ENCODE data around the gene BRD3OS.

The BRD3OS gene

DNA sequence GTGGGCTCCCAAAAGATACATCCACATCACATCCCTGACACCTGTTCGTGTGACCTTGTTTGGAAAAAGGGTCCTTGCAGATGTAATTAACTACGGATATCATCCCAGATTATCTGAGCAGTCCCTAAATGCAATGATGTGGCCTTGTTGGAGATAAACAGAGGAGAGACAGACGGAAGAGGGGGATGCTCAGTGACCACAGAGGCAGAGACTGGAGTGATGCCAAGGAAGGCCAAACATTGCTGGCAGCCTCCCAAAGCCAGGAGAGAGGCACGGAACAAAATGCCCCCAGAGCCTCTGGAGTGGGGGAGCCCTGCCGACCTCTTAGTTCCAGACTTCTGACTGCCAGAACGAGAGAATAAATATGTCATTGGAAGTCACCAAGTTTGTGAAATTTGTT, 18.1 kb upstream of the BRD3OS start:
- DNase-seq: no peak

DNA sequence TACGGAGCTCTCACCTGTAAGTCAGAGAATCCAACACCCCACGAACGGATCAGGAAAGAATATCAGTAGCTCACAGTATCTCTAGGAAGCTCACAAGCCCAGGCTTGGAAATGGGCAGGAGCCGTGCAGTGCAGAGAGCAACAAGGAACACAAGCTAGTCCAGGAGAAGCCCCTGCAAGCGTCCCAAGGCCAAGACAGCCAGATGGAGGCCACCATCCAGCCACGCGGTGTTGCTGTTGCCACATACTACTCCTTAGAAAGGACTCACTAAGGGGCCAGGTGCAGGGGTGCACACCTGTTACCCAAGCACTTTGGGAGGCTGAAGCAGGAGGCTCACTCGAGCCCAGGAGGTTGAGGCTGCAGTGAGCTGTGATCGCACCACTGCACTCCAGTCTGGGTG, 17.7 kb upstream of the BRD3OS start:
- no peak for DNase-seq

DNA sequence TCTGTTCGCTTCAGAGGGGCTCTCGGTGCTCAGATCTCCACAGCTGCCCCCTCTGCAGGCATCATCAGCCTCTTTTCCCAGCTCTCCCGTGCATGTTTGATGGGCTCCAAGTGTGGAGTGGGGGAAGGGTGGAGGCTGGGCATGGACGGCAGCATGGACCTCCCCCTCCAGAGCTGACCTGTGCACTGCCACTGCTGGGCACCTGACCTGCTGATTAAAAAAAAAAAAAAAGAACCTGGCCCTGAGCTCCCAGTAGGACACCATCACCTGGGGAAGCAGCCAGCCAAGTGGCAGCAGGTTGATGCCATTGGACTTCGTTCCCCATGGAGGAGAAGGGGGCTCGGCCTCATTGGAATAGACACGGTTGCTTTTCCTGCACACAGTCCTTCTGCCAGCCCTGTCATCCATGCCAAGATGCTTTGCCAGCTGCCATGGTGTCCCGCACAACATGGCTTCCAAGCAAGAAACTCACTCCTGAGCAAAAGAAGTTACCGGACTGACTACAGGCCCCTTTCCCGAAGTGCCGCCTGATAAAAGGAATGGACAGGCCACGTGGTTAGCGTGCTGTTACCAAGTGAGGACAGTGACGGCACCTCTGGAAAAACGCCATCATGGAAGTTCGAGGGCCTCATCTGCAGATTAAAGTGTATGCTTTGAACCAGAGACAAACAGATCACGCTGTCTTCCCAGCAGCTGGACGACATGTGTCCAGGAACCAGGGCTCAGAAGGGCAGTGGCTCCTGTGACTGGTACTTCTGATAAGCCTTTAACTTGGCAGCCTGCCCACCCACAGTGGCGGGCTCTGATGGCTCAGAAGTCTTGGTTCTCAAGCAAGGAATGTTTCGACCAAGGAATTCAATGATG, 14.7 kb upstream of the BRD3OS start:
- no peak for DNase-seq

DNA sequence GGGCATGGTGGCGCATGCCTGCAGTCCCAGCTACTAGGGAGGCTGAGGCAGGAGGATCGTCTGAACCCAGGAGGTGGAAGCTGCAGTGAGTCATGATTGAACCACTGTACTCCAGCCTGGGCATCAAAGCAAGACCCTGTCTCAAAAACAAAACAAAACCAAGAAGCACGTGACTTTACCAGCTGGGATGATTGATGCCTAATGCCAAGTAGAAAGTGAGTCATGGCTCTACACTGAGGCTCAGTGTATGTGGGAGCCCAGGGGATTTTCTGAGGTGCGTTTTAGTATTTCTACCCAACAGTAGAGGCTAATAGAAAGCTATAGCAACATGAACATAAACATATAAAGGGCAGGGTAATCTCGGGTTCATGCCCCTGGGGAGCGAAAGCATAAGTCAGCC, 13.9 kb upstream of the BRD3OS start:
- DNase-seq: no peak

DNA sequence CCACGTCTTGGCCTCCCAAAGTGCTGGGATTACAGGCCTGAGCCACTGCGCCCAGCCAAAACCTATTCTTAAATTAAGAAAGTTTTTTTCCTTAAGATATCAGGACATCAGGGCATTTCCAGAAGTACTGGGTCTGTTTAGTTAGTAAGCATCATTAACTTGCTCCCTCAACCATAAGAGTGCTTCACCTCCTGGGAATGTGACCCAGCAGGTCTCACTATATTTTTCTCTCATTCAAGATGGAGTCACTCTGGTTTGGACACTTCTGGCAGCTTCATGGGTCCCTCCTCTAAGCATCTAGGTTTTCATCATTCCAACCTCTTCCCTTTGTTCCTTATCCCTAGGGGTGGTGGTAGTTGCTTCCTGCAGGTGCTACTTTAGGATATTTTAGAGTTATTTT, 10.3 kb upstream of the BRD3OS start:
- DNase-seq: no peak

DNA sequence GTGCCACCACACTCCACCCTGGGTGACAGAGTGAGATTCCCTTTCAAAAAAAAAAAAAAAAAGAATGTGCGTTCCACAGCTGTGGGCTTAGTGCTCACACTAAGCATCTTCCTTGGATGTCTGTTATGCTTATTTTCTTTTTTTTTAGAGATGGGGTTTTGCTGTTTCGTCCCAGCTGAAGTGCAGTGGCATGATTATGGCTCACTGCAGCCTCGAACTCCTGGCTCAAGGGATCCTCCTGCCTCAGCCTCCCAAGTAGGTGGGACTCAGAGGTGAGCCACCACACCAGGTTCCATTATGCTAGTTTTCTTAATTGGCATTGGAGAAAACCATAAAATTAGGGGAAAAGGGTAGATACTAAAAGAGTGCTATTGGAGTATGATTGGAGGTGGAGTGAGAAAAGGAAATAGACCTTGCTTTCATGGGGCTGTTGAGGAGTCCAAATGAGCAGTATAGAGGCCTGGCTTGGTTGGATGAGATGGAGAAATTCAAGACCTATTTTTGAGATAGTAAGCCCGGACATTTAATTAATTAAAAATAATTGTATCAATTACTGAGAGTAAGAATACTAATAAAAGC, 978 bp upstream of the BRD3OS start:
- no peak for DNase-seq

DNA sequence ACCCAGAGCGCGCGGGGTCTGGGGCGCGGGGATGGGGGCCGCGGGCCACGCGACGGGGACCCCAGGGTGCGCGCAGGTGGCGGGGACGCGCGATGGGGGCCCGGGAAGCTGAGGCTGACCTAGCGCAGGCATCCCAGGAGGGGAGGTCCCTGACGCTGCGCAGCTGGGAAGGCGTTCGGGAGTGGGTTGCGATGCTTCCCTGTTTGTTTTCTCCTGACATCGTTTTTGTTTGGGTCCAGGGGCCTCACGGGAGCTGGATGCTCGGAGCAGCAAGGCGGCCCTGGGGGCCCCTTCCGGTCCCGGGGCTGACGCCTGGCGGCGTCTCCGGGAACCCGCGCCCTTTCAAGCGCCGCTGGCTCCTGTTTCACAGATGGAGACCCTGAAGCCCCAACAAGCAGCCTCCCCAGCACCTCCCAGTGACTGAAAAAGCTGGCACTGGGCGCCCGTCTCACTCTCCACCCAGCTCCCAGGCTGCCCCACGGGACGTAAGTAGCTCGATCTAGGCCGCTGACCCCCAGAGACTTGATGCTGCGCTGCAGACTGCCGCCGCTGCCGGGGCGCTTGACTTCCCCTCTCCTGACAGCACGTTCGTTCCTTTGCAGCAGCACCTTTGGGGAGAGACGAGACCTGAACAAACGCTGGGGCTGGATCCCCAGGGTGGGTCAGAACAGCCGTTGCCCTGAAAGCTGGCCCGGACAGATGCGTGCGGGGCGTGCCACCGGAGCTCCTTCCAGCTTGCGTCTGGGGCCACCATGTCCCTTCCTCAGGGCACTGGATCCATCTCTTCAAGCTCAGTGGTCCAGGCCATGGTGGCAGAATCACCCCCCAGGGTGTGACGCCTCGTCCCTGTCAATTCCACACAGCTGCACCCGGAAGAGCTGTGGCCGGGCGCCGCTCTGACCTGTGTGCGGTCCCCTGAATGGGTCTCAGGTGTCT, 593 bp downstream of the BRD3OS start:
- peak; percentile 51 for DNase-seq

DNA sequence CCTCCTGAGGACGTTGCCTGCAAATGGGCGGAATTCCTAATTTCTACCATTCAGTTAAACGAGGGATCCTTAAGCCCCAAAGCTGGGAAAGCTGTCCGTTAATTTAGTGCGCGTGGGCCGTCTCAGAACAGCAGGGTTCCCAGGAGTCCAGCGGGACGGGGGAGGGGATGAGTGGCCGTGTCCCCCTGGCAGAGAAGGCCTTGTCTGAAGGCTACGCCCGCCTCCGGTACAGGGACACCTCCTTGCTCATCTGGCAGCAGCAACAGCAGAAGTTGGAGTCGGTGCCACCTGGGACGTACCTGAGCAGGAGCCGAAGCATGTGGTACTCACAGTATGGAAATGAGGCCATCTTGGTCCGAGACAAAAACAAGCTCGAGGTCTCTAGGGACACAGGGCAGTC, 1.3 kb downstream of the BRD3OS start:
- DNase-seq: no peak

DNA sequence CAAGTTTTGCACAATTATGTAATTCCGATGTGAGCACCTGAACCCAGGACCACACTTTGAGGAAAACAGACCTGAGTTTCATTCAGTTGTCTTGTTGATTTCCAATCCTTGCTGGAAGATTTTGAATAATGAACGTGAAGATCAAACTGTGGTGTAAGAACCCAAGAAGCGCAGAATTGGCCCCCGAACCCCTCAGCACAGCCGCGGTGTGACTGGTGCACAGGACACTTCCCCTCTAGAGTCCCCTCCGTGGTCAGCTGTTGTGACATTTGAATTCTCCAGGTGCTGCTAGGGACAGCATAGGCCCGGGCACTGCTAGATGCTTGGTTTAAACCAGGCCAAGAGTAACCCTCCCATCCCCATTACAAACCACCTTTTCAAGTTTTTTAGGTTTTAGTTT, 1.7 kb downstream of the BRD3OS start:
- no peak for DNase-seq

DNA sequence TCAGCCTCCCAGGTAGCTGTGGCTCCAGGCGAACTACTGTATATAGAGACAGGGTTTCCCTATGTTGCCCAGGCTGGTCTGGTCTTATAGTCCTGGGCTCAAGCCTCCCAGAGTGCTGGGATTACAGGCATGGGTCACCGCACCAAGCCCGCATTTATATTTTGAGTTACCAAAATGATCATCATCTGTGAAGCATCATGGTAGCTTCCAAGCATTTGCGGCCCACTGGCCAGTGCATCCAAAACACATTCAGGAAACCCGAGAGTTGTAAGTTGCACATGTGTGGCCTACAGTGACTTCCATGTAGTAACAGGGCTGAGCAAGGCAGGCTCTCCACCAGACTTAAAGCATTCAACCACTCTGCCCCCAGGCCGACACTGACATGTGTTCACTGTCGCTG, 2.3 kb downstream of the BRD3OS start:
- no peak for DNase-seq

DNA sequence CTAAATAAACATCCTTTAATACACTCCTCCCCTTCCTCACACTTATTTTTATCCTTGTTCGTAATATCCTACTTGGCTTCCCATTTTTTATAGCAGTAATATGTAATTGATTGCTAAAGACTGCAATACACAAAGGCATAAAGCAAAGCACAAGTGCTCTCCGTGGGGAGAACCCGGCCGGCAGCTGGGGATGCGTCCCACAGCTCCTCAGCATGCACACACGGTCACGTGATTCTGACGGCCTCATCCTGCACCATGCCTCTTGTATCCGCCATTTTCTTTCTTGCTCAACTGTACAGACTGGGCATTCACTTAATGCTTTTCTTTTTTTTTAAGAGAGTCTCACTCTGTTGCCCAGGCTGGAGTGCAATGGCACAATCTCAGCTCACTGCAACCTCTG, 2.8 kb downstream of the BRD3OS start:
- DNase-seq: no peak

DNA sequence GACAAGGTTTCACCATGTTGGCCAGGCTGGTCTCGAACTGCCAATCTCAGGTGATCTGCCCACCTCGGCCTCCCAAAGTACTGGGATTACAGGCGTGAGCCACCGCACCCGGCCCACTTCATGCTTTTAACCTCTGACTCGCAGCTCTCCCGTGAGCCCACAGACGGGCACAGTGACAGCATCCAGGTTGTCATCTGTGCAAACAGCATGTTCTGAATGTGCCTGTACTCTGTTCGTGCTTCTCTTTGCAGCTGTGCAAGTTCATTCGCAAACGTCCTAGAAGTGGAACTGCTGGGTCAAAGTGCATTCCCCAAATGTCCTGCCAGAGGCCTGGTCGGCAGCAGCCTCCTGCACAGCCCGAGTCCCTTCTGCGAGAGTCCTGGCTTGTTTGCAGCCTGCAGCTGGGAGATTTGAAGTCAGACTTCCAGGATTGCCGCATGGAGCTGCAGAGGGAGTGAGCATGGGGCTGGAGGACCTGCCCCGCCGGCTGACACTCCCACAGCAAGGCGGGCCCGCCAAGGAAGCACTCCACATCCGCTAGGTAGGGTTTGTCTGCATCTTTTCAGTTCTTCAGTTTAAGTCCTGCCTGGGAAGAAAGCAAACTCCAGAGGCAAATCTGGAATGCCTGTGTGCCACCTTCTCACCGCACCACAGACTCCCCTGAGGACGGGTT, 3.4 kb downstream of the BRD3OS start:
- DNase-seq: no peak

DNA sequence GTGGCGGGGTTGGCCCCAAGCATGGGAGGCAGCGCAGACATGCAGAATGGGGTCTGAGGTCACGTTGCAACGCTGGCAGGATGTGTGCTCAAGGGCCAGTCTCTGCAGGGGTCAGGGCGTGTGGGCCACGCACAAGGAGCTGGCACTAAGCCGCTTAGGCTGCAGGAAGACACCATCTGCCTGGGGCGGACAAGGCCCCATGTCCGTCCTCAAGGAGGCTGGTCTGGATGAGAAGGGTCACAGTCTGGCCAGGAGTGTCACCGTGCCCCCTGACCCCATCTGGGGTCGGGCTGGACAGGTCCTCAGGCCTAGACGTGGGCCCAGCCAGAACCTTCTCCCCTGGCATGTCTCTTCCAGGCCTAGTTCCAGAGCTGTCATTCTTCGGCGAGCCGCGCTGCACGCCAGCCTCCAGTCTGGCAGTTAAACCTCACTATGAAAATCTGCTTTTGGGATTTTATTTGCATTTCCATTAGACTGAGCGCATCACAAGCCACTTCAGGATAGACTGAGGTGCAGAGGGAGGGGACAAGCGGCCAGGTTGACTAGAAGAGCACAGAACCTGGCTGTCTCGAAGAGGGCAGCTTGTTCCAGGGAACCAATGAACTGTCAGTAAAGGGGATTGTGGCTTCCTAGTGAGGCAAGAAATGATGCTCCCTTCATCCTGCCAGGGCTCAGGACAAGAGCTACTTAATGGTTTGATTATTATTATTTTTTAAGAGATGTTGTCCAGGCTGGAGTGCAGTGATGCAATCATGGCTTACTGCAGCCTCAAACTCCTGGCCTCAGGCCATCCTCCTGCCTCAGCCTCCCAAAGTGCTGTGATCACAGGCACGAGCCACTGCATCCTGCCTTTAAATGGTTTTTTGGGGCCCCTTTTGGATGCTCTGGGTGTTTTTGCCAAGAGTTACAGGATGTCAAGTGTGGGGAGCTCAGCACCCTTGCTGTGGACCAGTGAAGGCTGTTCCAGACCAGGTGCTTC, 4.3 kb downstream of the BRD3OS start:
- no peak for DNase-seq

DNA sequence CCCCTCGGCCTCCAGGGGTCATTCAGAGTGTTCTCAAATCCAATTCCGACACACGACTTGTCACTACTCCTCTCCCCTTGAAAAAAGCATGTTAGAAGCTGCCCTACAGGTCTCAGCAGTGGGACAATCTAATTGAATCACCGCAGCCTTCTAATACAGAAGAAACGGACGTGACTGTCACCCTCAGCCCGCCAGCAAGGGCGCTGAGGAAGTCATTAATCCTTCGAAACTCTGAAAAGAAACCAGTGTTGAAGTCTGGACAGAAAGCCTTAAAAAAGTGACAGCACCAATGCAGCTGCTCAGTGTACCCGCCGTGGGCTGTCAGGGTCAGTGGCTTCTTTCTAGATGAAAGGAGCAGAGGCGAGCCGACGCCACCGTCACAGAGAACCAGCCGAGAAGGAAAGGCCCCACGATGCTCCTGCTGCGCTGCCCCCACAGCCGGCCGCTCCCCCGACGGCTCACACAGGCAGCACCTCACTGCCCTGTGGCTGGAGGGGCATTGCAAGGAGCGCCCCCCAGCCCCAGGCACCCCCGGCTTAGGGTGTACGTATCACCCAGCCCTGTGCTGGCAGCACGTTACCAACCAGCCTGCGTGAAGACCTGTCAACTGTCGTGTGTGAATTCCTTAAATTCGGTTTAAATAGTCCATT, 5.7 kb downstream of the BRD3OS start:
- DNase-seq: no peak

DNA sequence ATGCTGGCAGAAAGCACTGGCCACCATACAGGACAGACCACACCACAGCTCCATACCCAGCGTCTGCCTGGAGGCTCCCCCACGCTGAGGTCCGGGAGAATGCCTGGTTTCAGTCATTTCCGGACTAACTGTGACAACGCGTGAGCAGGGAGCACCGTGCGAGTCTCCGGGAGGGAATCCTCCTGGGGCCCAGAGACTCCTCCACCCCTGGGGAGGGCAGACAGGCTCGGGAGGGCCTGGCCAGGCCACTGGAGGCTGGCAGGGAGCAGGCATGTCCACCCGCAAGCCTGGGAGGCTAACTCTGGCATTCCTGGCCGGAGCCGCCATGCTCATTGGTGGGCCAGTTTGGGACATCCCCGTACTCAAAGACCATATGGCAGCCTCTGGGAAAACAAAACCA, 6.5 kb downstream of the BRD3OS start:
- no peak for DNase-seq

DNA sequence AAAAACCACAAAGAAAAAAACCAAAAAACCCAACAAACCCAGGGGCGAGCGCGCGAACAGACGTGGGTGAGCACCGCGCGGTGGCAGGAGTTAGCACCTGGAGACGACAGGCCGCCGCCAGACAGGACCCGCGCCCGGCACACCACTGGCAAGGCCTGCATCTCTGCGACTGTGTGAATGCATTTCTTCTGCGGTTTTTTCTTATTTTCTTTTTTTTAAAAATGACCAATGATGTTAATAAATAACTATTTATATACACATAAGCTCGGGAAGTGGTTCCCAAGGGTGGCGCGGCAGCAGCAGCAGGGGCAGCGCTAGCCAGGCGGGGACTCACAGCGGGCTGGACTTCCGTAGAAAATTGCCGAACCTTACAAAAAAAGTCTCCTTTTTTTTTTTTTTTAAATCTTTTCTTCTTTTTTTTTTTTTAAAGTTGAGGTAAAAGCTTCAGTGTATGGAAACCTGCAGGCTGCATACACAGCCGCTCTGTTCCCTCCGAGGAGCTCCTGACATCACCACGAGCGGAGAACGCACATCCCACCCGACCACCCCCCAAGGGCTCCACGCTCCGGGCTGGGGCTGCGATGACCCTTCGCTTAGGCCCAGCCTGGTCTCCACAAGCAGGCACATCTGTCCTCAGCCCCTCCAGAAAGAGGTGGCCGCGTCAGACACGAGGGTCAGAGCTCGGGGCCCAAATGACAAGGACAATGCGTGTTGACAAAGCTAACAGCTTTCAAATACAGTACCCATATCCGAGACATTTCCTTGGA, 7.4 kb downstream of the BRD3OS start:
- DNase-seq: no peak

DNA sequence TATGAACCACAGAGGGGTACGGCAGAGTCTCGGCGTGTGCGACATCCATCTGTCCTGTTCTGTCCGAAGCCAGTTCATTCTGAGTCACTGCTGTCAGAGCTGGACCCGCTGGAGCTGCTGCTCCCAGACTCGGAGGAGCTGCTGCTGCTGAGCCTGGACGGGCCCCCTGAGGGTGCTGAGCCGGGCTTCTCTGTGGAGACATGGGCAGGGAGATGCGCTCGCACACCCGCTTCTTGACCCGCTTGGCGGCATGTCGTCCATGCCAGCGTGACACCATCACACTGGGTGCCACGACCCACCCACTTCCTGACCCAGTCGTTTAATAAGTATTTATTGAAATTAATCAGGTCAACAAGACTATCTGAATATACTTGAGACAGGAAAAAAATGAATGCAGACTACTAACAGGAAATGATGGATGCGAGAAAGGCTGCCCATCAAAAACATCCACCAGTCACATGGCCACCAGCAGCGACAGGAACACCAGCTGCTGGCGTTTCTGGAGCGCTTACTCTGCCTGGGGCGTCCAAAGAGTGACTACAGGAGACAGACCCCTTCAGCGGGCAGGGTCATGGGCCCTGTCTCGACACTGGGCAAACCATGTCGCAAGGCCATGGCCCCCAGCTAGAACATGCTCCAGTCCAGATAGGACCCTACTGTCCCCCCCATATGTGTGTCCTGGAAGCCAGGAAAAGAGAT, 8.4 kb downstream of the BRD3OS start:
- no peak for DNase-seq

DNA sequence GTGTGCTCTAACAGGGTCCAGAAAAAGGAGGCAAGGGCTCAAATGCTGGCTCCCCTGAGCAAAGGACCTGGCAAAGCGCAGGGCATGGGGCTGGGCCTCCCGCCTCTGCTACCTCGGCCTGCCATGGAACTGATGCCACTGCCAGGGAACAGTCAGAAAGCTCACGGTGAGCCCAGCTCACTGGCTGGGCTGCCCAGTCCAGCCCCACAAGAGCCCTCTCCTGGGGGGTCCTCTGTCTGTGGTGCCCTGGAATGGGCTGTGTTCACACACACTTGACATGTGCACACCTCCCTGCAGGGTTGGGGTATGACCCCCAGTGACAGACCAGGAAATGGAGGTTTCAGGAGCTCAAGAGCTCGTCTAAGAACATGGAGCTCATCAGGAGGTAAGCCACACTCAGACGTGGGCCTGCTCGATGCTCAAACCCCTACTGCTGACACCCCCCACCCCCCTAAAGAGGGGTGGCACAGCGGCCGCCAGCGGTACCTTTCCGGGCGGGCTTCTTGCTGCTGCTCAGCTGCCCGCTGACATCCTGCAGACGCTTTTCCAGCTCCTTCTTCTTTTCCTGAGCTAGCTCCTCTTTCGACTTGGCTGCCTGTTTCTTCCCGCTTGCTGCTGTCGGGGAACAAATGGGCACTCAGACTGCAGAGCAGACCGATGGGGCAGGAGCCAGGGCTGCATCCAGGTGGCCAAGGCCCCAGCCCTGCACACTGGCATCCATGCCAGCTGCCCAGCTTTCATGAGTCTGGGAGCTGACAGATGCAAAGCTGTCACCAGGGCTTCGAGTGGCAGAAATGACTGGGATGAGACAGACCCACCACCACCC, 9.1 kb downstream of the BRD3OS start:
- DNase-seq: no peak
